K562 treated with DMSO at 1 percent for 4 hours (cell line): ENCODE measurements around the gene ALDOA. TPM values are rescaled to one million over a fixed set of nuclear protein-coding genes. Genes with fewer than 3 reads are reported as not detected.

Source experiments
- total RNA-seq: library from RNA; unstranded; fragments of 300-600 nt; gene quantifications from 2 replicates; pipeline ENCODE4 v1.2.3, GENCODE V29; 2022; ENCODE audit not compliant: insufficient read depth

Gene ALDOA
- 2,294 and 2,366 TPM in 2 replicates for total RNA-seq

GRCh38 chr16:30065102-30065942 lies at the start of gene ALDOA:
ALDOA (plus strand) TSS chr16:30065760; CDS start chr16:30066898, 1,138 bp downstream.

GRCh38 chr16:30022887-30023286 lies 42.7 kb upstream of the ALDOA start, which contains the start of gene C16orf92:
C16orf92 (plus strand) TSS chr16:30023198; CDS start chr16:30023341, 143 bp downstream.

GRCh38 chr16:30030841-30031413 lies 34.6 kb upstream of the ALDOA start, which contains the start of gene TLCD3B:
TLCD3B (minus strand) TSS chr16:30031271; CDS start chr16:30030527, 744 bp downstream.

GRCh38 chr16:30075503-30076275 lies 10.1 kb downstream of the ALDOA start, which contains the start of gene PPP4C:
PPP4C (plus strand) TSS chr16:30075994; CDS start chr16:30076378, 384 bp downstream.

GRCh38 chr16:30091474-30092372 lies 26.2 kb downstream of the ALDOA start, which contains the start of gene TBX6:
TBX6 (minus strand) TSS chr16:30091924; CDS start chr16:30091193, 731 bp downstream.

GRCh38 chr16:30096105-30096861 lies 30.7 kb downstream of the ALDOA start, which contains the start of gene YPEL3:
YPEL3 (minus strand) TSS chr16:30096213; CDS start chr16:30095482, 731 bp downstream.

GRCh38 chr16:30113031-30113710 lies 47.6 kb downstream of the ALDOA start, which contains the start of gene GDPD3:
GDPD3 (minus strand) TSS chr16:30113537; CDS start chr16:30113478, 59 bp downstream.

Other genes with a start within 250 kb of the ALDOA start
- gene PAGR1, start 249.6 kb upstream of the ALDOA start, total RNA-seq, result 18.3 and 23.1 TPM in 2 replicates
- gene MVP, start 245.3 kb upstream of the ALDOA start, total RNA-seq, result 5.2 and 6.8 TPM in 2 replicates
- 76.7 and 91.4 TPM in 2 replicates for gene CDIPT, start 202.5 kb upstream of the ALDOA start, total RNA-seq
- 2.0 and 2.6 TPM in 2 replicates for gene SEZ6L2, start 166.2 kb upstream of the ALDOA start, total RNA-seq
- not detected in 2 replicates for gene ASPHD1, start 165.3 kb upstream of the ALDOA start, total RNA-seq
- gene KCTD13, start 139.5 kb upstream of the ALDOA start, total RNA-seq, result 25.5 and 29.5 TPM in 2 replicates
- 135 and 156 TPM in 2 replicates for gene TMEM219, start 103.7 kb upstream of the ALDOA start, total RNA-seq
- 38.2 and 41.0 TPM in 2 replicates for gene TAOK2, start 91.9 kb upstream of the ALDOA start, total RNA-seq
- 17.1 and 21.6 TPM in 2 replicates for gene HIRIP3, start 70.1 kb upstream of the ALDOA start, total RNA-seq
- gene INO80E, start 69.5 kb upstream of the ALDOA start, total RNA-seq, result 82.3 and 93.3 TPM in 2 replicates
- gene DOC2A, start 54.7 kb upstream of the ALDOA start, total RNA-seq, result 0.90 and 3.2 TPM in 2 replicates
- not detected in 2 replicates for gene C16orf92, start 42.6 kb upstream of the ALDOA start, total RNA-seq
- 1.1 and 1.9 TPM in 2 replicates for gene TLCD3B, start 34.5 kb upstream of the ALDOA start, total RNA-seq
- 274 and 297 TPM in 2 replicates for gene PPP4C, start 10.2 kb downstream of the ALDOA start, total RNA-seq
- 0.52 TPM in 1 of 2 replicates, not detected in the other for gene TBX6, start 26.2 kb downstream of the ALDOA start, total RNA-seq
- gene YPEL3, start 30.5 kb downstream of the ALDOA start, total RNA-seq, result 79.8 and 89.6 TPM in 2 replicates
- 1.5 TPM in 2 replicates for gene GDPD3, start 47.8 kb downstream of the ALDOA start, total RNA-seq
- gene MAPK3, start 57.5 kb downstream of the ALDOA start, total RNA-seq, result 46.3 and 68.0 TPM in 2 replicates
- 51.9 and 59.7 TPM in 2 replicates for gene CORO1A, start 117.8 kb downstream of the ALDOA start, total RNA-seq
- gene BOLA2B, start 127.9 kb downstream of the ALDOA start, total RNA-seq, result 33.4 and 66.9 TPM in 2 replicates
- 66.3 and 70.6 TPM in 2 replicates for gene SLX1A, start 128.1 kb downstream of the ALDOA start, total RNA-seq
- 3.7 and 10.9 TPM in 2 replicates for gene SULT1A3, start 133.5 kb downstream of the ALDOA start, total RNA-seq
- gene NPIPB13, start 182.7 kb downstream of the ALDOA start, total RNA-seq, result 2.5 and 3.8 TPM in 2 replicates